ENCODE data around the gene GABRG1.

The GABRG1 gene

DNA sequence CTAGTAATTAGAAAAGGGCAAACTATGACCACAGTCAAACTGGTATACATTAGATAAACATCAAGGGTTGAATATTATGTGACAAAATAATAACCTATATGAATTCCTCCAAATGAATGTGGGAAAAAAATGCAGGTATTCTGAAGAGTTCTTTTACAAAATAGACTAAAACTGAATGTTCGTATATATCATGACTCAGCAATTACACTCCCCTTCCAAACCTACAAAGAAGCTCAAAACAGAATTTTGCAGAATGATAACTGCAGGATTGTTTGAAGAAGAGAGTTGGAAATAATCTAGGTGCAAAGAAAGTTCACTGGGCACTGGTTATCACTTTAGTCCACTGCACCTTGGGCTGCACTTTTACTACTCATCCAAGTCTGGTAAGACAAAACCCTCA, 134.1 kb downstream of the GABRG1 start:
- H3K36me3 ChIP-seq (ENCODE audit: insufficient read depth, low read length) = no peaks in the 10 kb centered on the region

DNA sequence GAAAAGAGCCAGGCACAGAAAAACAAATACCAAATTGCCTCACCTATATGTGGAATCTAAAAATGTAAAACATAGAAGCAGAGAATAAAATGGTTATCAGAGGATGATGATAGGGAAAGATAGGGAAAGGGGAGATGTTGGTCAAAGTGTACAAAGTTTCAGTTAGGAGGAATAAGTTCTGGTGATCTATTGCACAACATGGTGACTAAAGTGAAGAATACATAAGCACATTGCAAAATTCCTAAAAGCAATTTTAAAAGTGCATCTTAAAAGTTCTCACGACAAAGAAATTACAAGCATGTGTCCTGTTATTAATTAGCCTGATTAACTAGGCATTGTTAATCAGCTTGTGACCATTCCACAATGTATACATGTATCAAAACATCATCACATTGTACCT, 136.0 kb downstream of the GABRG1 start:
- no peaks in the 10 kb centered on the region for H3K36me3 ChIP-seq (ENCODE audit: insufficient read depth, low read length)
- no peaks in the 10 kb centered on the region for H3K4me1 ChIP-seq (ENCODE audit: insufficient read depth, low read length)
- no peak overlapping the region for H3K27ac ChIP-seq (ENCODE audit: low read depth, low read length)
- H3K9me3 ChIP-seq (ENCODE audit: low read length) = no peaks in the 10 kb centered on the region
- no peak overlapping the region for H3K9ac ChIP-seq (ENCODE audit: low read length)
- H3K4me3 ChIP-seq (ENCODE audit: low read depth in 1 of 2, low read length in 2 of 2) = no peak overlapping the region
- H3K27me3 ChIP-seq (ENCODE audit: control insufficient read depth in 1 of 2, insufficient read depth in 2 of 2, low read length in 2 of 2) = no peaks in the 10 kb centered on the region

More for the DNA sequence above, 134.1 kb downstream of the GABRG1 start:
- H3K9ac ChIP-seq (ENCODE audit: low read length) = no peak overlapping the region
- no peak overlapping the region for H3K4me3 ChIP-seq (ENCODE audit: low read depth in 1 of 2, low read length in 2 of 2)
- H3K9me3 ChIP-seq (ENCODE audit: low read length) = no peaks in the 10 kb centered on the region
- no peaks in the 10 kb centered on the region for H3K4me1 ChIP-seq (ENCODE audit: insufficient read depth, low read length)
- no peak overlapping the region for H3K27ac ChIP-seq (ENCODE audit: low read depth, low read length)
- no peaks in the 10 kb centered on the region for H3K27me3 ChIP-seq (ENCODE audit: control insufficient read depth in 1 of 2, insufficient read depth in 2 of 2, low read length in 2 of 2)

All from muscle layer of colon (tissue), 2 donors.